Measurements from ENCODE around the gene CHST2. TPM values are rescaled to one million over a fixed set of nuclear protein-coding genes. Genes with fewer than 3 reads are reported as not detected.
"Not testable (repeated sequence)": the region's sequence is repeated elsewhere in the genome, so short reads cannot be mapped to it uniquely, and the experiment has no call there.

The CHST2 gene
- total RNA-seq, 1 donor from 2014 or later, result 16.6 TPM

GRCh38 chr3:143163562-143164100 lies 44.1 kb downstream of the CHST2 start:
- no peak overlapping the region for H3K27ac ChIP-seq
- no peaks in the 10 kb centered on the region for H3K27me3 ChIP-seq
- intact Hi-C loops (cut with DNase I), result no loop called here
- no peaks in the 10 kb centered on the region for H3K9me3 ChIP-seq
- no peak overlapping the region for H3K4me3 ChIP-seq
- no peaks in the 10 kb centered on the region for H3K4me1 ChIP-seq
- H3K36me3 ChIP-seq, result no peaks in the 10 kb centered on the region
- TF ChIP-seq CTCF (IDR thresholded peaks at IDR 0.05), result no peak
- DNase-seq (ENCODE audit: low spot score in 2 of 2), result no peak

GRCh38 chr3:143165211-143165610 lies 45.6 kb downstream of the CHST2 start:
- no peak for DNase-seq (ENCODE audit: low spot score in 2 of 2)
- no peaks in the 10 kb centered on the region for H3K4me1 ChIP-seq
- H3K4me3 ChIP-seq, result no peak overlapping the region
- no peaks in the 10 kb centered on the region for H3K9me3 ChIP-seq
- TF ChIP-seq CTCF (IDR thresholded peaks at IDR 0.05), result no peak
- H3K36me3 ChIP-seq, result no peaks in the 10 kb centered on the region
- intact Hi-C loops (cut with DNase I), result no loop called here
- H3K27me3 ChIP-seq, result no peaks in the 10 kb centered on the region
- no peak overlapping the region for H3K27ac ChIP-seq

GRCh38 chr3:143165612-143166285 lies 46.2 kb downstream of the CHST2 start:
- H3K4me1 ChIP-seq; H3K36me3 ChIP-seq; H3K27me3 ChIP-seq; intact Hi-C loops (cut with DNase I); DNase-seq (ENCODE audit: low spot score in 2 of 2); H3K27ac ChIP-seq; H3K9me3 ChIP-seq; H3K4me3 ChIP-seq: not testable (repeated sequence)

DNA sequence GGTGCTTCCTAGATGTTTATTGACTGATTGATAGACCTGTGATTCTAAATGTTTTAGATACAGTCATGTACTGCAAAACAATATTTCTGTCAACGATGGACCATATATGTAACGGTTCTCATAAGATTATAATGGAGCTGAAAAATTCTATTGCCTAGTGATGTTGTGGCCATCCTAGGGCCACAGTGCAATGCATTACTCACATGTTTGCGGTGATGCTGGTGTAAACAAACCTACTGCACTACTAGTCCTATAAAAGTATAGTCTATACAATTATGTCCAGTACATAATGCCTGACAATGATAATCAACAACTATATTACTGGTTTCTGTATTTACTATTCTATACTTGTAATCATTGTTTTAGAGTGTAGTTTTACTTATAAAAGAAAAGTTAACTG lies 46.8 kb downstream of the CHST2 start:
- DNase-seq (ENCODE audit: low spot score in 2 of 2), result no peak
- intact Hi-C loops (cut with DNase I), result no loop called here

GRCh38 chr3:143167969-143168854 lies 48.6 kb downstream of the CHST2 start:
- no peaks in the 10 kb centered on the region for H3K4me1 ChIP-seq
- no peaks in the 10 kb centered on the region for H3K36me3 ChIP-seq
- no peak overlapping the region for H3K27ac ChIP-seq
- H3K27me3 ChIP-seq, result no peaks in the 10 kb centered on the region
- no peak for TF ChIP-seq CTCF (IDR thresholded peaks at IDR 0.05)
- no peak for DNase-seq (ENCODE audit: low spot score in 2 of 2)
- intact Hi-C loops (cut with DNase I), result no loop called here
- H3K4me3 ChIP-seq, result no peak overlapping the region
- no peaks in the 10 kb centered on the region for H3K9me3 ChIP-seq

More for the DNA sequence above, 46.8 kb downstream of the CHST2 start:
- Histone ChIP-seq H3K9me3 (no peaks in the 10 kb centered on the region), H3K4me3 (no peak overlapping the region), H3K27ac (no peak overlapping the region), H3K4me1 (no peaks in the 10 kb centered on the region), H3K36me3 (no peaks in the 10 kb centered on the region), H3K27me3 (no peaks in the 10 kb centered on the region)
- TF ChIP-seq CTCF (IDR thresholded peaks at IDR 0.05), result no peak

GRCh38 chr3:143168855-143169192 lies 49.3 kb downstream of the CHST2 start:
- Histone ChIP-seq H3K27me3 (no peaks in the 10 kb centered on the region), H3K4me1 (no peaks in the 10 kb centered on the region), H3K27ac (no peak overlapping the region), H3K9me3 (no peaks in the 10 kb centered on the region), H3K36me3 (no peaks in the 10 kb centered on the region), H3K4me3 (no peak overlapping the region)
- TF ChIP-seq CTCF (IDR thresholded peaks at IDR 0.05), result no peak
- intact Hi-C loops (cut with DNase I), result no loop called here
- no peak for DNase-seq (ENCODE audit: low spot score in 2 of 2)

Data from ascending aorta (tissue), 2 donors.